GM12872 (cell line): ENCODE measurements around the gene XPO1.

Experiments used
- CTCF ChIP-seq: IDR thresholded peaks from 3 replicates; pipeline ENCODE4 v1.5.1; 2011; ENCODE audit warnings: low read depth, mild to moderate bottlenecking, low read length, moderate library complexity; ENCODE audit not compliant: insufficient read depth

Gene XPO1

GRCh38 chr2:61485281-61485680 lies 52.9 kb downstream of the XPO1 start:
- TF ChIP-seq CTCF, result no peak

GRCh38 chr2:61478086-61478485 lies 60.1 kb downstream of the XPO1 start:
- no peak for TF ChIP-seq CTCF

GRCh38 chr2:61471905-61472805 lies 66.0 kb downstream of the XPO1 start:
- no peak for TF ChIP-seq CTCF

GRCh38 chr2:61470965-61471904 lies 66.9 kb downstream of the XPO1 start, which contains the start of gene USP34:
USP34 (minus strand) TSS chr2:61471087; CDS start chr2:61470692, 395 bp downstream.
- no peak for TF ChIP-seq CTCF

- no peak for TF ChIP-seq CTCF
Measured at GRCh38 chr2:61470122-61470951, 67.8 kb downstream of the XPO1 start.

- TF ChIP-seq CTCF, result no peak
Measured at GRCh38 chr2:61469424-61470121, 68.6 kb downstream of the XPO1 start.
